ENCODE measurements around the gene EDC4. TPM values are rescaled to one million over a fixed set of nuclear protein-coding genes. Genes with fewer than 3 reads are reported as not detected.
A peak's percentile ranks its signal among the peaks of the same experiment; 100 is the strongest.

The EDC4 gene
- total and polyA plus RNA-seq, 9 of the 15 experiments (the other 6 are each of a cell fraction or from before 2014, with no cell fraction given): 1.1 to 131 (median 74.0) TPM

- TF ChIP-seq RBBP5 (IDR thresholded peaks at IDR 0.05; ENCODE audit: borderline replicate concordance, insufficient read depth, low read length, poor library complexity, severe bottlenecking): no peak
- peak in 1 of 2 experiments; percentile 39; a peak in 1 of 4 replicates for TF ChIP-seq FOXA3 (CRISPR knock-in tag; conservative IDR thresholded peaks at IDR 0.05 in 1 of 2, IDR thresholded peaks at IDR 0.05 in 1 of 2)
- TF ChIP-seq ZBTB34 (CRISPR knock-in tag; IDR thresholded peaks at IDR 0.05): no peak
- TF ChIP-seq RBM39 (optimal IDR thresholded peaks at IDR 0.05; ENCODE audit: low read depth, low read length): no peak
- TF ChIP-seq MEF2D (tag; conservative IDR thresholded peaks at IDR 0.05; ENCODE audit: low read depth): no peak
- TF ChIP-seq OTX1 (CRISPR knock-in tag; IDR thresholded peaks at IDR 0.05): no peak
- no peak for TF ChIP-seq ZNF224 (CRISPR knock-in tag; IDR thresholded peaks at IDR 0.05)
- 0 out of 2 replicates have a peak, but pooled peaks have one; percentile 31 for TF ChIP-seq THAP12 (CRISPR knock-in tag; IDR thresholded peaks at IDR 0.05)
- no peak for TF ChIP-seq RUNX1 (IDR thresholded peaks at IDR 0.05; ENCODE audit: low read depth)
- peak; percentile 20; the same call in 1 of the 2 replicates for TF ChIP-seq NFE2 (IDR thresholded peaks at IDR 0.05; ENCODE audit: low read depth)
- TF ChIP-seq ETV5 (CRISPR knock-in tag; IDR thresholded peaks at IDR 0.05; ENCODE audit: low read depth): no peak
- TF ChIP-seq BMI1 (IDR thresholded peaks at IDR 0.05; ENCODE audit: low read length): no peak
- no peak for TF ChIP-seq PYGO2 (tag; IDR thresholded peaks at IDR 0.05)
Measured at GRCh38 chr16:67833030-67833414, 39.8 kb upstream of the EDC4 start (continued).
